OCI-M1 (cell line): ENCODE data around the gene GYG2.

Experiments
- DNase-seq: peaks from one replicate; lab custom pipeline; 2025; lab: John Stamatoyannopoulos, UW

Gene GYG2

DNA sequence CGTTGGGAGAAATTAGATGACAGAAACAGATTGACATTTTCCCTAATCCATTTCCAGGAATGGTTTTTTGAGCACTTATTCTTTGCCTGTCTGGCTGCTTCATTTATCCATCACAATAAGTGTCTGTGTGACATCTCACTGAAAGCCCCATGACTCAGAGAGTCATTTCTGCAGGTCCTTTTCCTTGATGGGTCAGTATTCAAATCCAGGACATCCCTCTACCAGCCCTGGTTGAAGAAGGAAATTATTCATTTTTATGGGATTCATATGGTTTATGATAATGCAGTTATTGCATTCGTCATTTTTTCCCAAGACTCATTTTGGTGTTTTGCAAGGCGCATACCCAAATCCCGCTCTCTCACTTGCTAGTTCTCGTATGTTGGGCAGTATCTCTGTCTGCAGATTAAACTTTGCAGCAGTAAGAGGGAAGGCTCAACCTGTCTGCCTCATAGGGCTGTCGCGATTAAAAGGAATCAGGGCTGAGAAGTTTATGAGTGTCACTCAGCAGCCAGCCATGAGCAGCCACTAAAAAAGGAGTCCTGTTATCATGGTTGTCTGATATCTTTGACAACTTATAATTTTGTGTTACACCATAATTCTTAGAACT lies 44.0 kb downstream of the GYG2 start:
- no peak for DNase-seq

GRCh38 chrX:2874222-2875135 lies 45.7 kb downstream of the GYG2 start:
- peak; percentile 42 for DNase-seq

DNA sequence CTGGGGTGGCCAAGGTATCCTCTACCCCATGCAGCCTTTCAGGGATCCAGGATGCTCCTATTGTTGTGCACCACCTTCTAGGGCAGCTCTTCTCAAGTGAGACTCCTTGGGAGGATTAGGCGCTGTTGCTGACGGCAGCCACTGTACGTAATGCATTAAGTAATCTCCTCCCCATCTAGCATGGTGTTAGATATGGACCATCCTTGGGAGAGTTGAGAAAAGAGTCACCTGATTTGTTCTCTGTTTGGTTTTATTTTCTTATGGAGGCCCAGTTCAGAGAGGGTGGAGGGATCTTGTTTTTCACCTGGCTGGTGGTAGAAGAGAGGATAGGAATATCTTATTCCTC lies 46.4 kb downstream of the GYG2 start:
- no peak for DNase-seq

GRCh38 chrX:2875798-2876399 lies 47.2 kb downstream of the GYG2 start:
- DNase-seq, result peak; percentile 35

GRCh38 chrX:2878563-2878962 lies 49.8 kb downstream of the GYG2 start:
- no peak for DNase-seq

GRCh38 chrX:2879670-2880069 lies 50.9 kb downstream of the GYG2 start:
- DNase-seq, result no peak

DNA sequence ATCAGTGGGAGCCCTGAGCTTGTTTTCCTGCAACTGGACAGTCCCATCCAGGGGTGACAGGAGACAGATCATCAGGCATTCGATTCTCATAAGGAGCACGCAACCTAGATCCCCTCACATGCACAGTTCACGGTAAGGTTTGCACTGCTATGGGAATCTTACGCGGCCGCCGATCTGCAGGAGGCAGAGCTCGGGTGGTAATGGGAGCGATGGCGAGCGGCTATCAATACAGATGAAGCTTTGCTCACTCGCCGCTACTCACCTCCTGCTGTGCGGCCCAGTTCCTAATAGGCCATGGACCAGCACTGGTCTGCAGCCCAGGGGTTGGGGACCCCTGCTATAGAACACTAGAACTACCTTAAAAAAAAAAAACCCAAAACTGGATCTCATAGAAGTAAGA lies 55.0 kb downstream of the GYG2 start:
- no peak for DNase-seq

DNA sequence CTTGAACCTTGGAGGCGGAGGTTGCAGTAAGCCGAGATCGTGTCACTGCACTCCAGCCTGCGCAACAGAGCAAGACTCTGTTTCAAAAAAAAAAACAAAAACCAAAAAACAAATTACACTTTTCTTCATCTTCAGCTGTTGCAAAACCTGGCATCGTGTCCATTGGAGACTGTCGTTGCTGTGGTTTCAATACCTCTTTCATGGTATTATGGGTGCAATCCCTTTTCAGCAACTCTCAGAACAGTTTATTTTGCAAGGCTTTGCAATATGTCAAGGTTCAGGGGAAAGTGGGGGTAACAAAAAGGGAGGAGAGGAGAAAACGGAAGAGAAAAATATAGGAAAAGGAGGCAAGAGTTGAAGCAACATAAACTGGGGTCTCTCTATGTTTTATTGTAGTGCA lies 59.6 kb downstream of the GYG2 start:
- DNase-seq, result no peak

DNA sequence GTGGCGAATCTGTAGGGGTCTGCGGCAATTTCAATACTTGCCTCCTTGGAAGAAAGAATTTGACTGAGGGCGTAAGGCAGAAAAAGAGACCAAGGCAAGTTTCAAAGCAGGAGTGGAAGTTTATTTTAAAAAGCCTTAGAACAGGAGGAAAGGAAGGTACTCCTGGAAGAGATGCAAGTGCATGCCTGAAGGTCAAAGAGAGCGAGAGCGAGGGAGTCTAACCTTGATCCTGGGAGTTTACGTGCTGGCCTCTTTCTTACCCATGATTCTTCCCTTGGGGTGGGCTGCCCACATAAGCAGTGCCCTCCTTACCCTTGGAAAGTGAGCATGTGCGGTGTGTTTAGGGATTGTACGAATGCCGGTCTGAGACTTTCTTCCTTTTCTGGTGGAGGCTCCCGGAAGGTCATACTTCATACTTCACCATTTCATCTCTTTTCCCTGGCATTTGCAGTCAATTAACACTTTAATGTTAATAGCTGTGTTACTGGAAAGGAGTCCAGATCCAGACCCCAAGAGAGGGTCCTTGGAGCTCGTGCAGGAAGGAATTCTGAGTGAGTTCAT lies 60.4 kb downstream of the GYG2 start:
- no peak for DNase-seq

GRCh38 chrX:2889706-2890490 lies 61.2 kb downstream of the GYG2 start:
- DNase-seq, result peak; percentile 68

- peak; percentile 82 for DNase-seq
Measured at GRCh38 chrX:2890536-2891460, 62.1 kb downstream of the GYG2 start.

DNA sequence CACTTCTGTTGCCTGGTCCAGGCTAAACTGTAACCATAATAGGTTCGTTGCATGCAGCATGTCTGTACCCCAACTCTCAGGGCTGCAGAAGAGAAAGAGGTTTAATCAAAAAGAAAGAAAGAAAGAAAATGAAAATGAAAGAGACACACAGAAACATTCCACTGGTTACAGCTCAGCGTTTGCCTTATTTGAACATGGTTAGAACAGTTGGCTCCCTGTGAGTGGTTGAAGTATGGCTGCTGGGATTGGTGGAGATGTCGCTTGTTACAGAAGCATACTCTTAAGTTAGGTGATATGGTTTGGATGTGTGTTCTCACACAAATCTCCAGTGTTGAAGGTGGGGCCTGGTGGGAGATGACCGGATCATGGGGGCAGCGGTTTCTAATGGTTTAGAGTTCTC lies 64.1 kb downstream of the GYG2 start:
- DNase-seq, result peak; percentile 1

GRCh38 chrX:2894885-2895292 lies 66.2 kb downstream of the GYG2 start:
- DNase-seq, result peak; percentile 77

- DNase-seq, result no peak
Measured at GRCh38 chrX:2897311-2897689, 68.6 kb downstream of the GYG2 start.

GRCh38 chrX:2897690-2898623 lies 69.2 kb downstream of the GYG2 start:
- peak; percentile 64 for DNase-seq

DNA sequence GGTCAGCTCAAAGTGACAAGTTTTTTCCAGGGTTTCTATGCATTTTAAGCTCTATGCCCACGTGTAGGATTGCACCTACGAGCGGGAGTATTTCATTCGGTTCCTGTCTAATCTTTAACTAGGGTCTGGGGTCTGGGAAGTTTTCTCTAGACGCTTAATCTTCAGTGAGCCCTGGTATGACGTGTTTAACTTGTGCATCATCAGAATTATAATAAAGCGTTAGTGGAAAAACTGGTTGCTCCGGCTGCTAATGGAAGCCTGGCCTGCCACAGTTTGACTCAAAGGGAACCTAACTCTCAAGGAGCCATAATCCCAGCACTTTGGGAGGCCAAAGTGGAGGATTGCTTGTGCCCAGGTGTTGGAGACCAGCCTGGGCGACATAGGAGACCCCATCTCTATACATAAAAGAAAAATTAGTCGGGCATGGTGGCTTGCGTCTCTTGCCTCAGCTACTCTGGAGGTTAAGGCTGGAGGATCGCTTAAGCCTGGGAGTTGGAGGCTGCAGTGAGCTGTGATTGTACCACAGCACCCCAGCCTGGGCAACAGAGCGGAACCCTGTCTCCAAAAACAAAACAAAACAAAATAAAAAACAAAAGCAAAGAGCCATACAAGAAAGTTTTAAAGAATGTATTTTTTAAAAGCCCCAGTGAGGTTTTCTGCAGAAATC lies 70.2 kb downstream of the GYG2 start:
- DNase-seq, result no peak

- peak; percentile 50 for DNase-seq
Measured at GRCh38 chrX:2901367-2902036, 72.8 kb downstream of the GYG2 start.

- no peak for DNase-seq
Measured at GRCh38 chrX:2902841-2903240, 74.1 kb downstream of the GYG2 start.

DNA sequence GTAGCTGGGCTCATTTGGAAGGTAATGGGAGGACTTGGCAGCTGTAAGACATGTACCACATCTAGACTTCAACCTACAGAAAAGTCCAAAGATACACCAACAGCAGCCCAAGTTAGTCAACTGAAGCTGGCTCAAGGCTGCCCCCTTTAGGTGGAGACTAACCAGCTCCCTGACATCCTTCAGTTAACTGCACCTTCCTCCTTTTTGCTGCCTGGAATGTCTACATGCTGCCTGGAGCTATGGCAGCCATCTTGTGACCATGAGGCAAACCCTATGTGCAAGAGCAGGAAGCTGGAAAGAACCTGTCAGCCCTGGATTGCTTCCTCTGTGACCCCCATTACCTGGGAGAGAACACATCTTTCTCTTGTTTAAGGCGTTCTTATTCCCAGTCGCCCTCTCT lies 74.6 kb downstream of the GYG2 start:
- DNase-seq, result peak; percentile 1
